ENCODE data around the gene PAMR1.
A peak's percentile ranks its signal among the peaks of the same experiment; 100 is the strongest.

PAMR1 gene

GRCh38 chr11:35516403-35516802, 9.0 kb downstream of the PAMR1 start:
- no peak for TF ChIP-seq CTCF (IDR thresholded peaks at IDR 0.05; ENCODE audit: insufficient read depth, low read length, missing control alignments)
- no peak overlapping the region for H3K4me3 ChIP-seq (ENCODE audit: low read depth, low read length)
- ChIA-PET CTCF (interaction anchor here (1.4 kb wide), 1 partner anchor 9 kb away, joined by 3 read pairs; the partner anchor contains the start of gene PAMR1), POLR2A (no interaction called here)
- no peak for DNase-seq (ENCODE audit: low read depth, low spot score)

GRCh38 chr11:35515224-35515623, 10.2 kb downstream of the PAMR1 start:
- TF ChIP-seq CTCF (IDR thresholded peaks at IDR 0.05; ENCODE audit: insufficient read depth, low read length, missing control alignments) = no peak
- CTCF ChIA-PET = interaction anchor here (0.6 to 4.8 kb wide), 6 partner anchors 9 to 749 kb away, joined by 3 to 41 read pairs (median 4); no protein-coding TSS in a partner anchor
- DNase-seq (ENCODE audit: low read depth, low spot score) = peak; percentile 76
- POLR2A ChIA-PET = interaction anchor here (1.2 to 1.8 kb wide), 3 partner anchors 10 to 23 kb away, joined by 3 to 10 read pairs (median 8); partner anchors contain the start of gene PAMR1
- H3K4me3 ChIP-seq (ENCODE audit: low read depth, low read length) = no peak overlapping the region

GRCh38 chr11:35514481-35514880, 10.9 kb downstream of the PAMR1 start:
- no peak overlapping the region for H3K4me3 ChIP-seq (ENCODE audit: low read depth, low read length)
- no peak for DNase-seq (ENCODE audit: low read depth, low spot score)
- POLR2A ChIA-PET = interaction anchor here (0.6 to 1.8 kb wide), 4 partner anchors 11 to 774 kb away, joined by 3 to 10 read pairs (median 6); partner anchors contain the start of genes COMMD9 and PAMR1
- CTCF ChIA-PET = interaction anchor here (0.6 to 4.8 kb wide), 6 partner anchors 10 to 749 kb away, joined by 3 to 41 read pairs (median 4); no protein-coding TSS in a partner anchor
- no peak for TF ChIP-seq CTCF (IDR thresholded peaks at IDR 0.05; ENCODE audit: insufficient read depth, low read length, missing control alignments)

GRCh38 chr11:35511666-35512065, 13.8 kb downstream of the PAMR1 start:
- DNase-seq (ENCODE audit: low read depth, low spot score) = no peak
- POLR2A ChIA-PET = interaction anchor here (0.6 to 1.3 kb wide), 4 partner anchors 12 to 38 kb away, joined by 3 read pairs; no protein-coding TSS in a partner anchor
- no peak overlapping the region for H3K4me3 ChIP-seq (ENCODE audit: low read depth, low read length)
- no peak for TF ChIP-seq CTCF (IDR thresholded peaks at IDR 0.05; ENCODE audit: insufficient read depth, low read length, missing control alignments)
- CTCF ChIA-PET = interaction anchor here (1.3 to 4.8 kb wide), 4 partner anchors 15 to 310 kb away, joined by 4 to 41 read pairs (median 5); no protein-coding TSS in a partner anchor

GRCh38 chr11:35507688-35508087, 17.7 kb downstream of the PAMR1 start:
- ChIA-PET CTCF (interaction anchor here (1.2 to 2.5 kb wide), 2 partner anchors 10 to 22 kb away, joined by 3 to 8 read pairs; no protein-coding TSS in a partner anchor), POLR2A (no interaction called here)
- no peak overlapping the region for H3K4me3 ChIP-seq (ENCODE audit: low read depth, low read length)
- DNase-seq (ENCODE audit: low read depth, low spot score) = no peak
- no peak for TF ChIP-seq CTCF (IDR thresholded peaks at IDR 0.05; ENCODE audit: insufficient read depth, low read length, missing control alignments)

- CTCF ChIA-PET = interaction anchor here (1.5 to 2.0 kb wide), 2 partner anchors 8 kb away, joined by 5 read pairs; no protein-coding TSS in a partner anchor
- no peak overlapping the region for H3K4me3 ChIP-seq (ENCODE audit: low read depth, low read length)
- DNase-seq (ENCODE audit: low read depth, low spot score) = no peak
- POLR2A ChIA-PET = no interaction called here
- no peak for TF ChIP-seq CTCF (IDR thresholded peaks at IDR 0.05; ENCODE audit: insufficient read depth, low read length, missing control alignments)
These were observed 23.6 kb downstream of the PAMR1 start for GRCh38 chr11:35501776-35502175.
